HG02642 (cell line): Measurements from ENCODE around the gene VAMP8.
A peak's percentile ranks its signal among the peaks of the same experiment; 100 is the strongest.
"Not testable (repeated sequence)": the region's sequence is repeated elsewhere in the genome, so short reads cannot be mapped to it uniquely, and the experiment has no call there.

Experiments used
- ATAC-seq: cut with Tn5 transposase; IDR thresholded peaks from one replicate; pipeline ENCODE4 v1.9.1; 2021; ENCODE audit warnings: mild to moderate bottlenecking; ENCODE audit not compliant: unreplicated experiment, poor library complexity

The VAMP8 gene

GRCh38 chr2:85578243-85579180, 1.1 kb downstream of the VAMP8 start:
- peak; percentile 49 for ATAC-seq

- no peak for ATAC-seq
These were observed 2.0 kb downstream of the VAMP8 start for GRCh38 chr2:85579266-85579935.

GRCh38 chr2:85580206-85580605, 2.8 kb downstream of the VAMP8 start:
- no peak for ATAC-seq

- no peak for ATAC-seq
These were observed 5.1 kb downstream of the VAMP8 start for GRCh38 chr2:85582492-85582891.

GRCh38 chr2:85583667-85584353, 6.4 kb downstream of the VAMP8 start:
- no peak for ATAC-seq

GRCh38 chr2:85584354-85584856, 7.0 kb downstream of the VAMP8 start, which contains the start of gene VAMP5:
TSS of gene VAMP5 (plus strand) at chr2:85584431. CDS start at chr2:85584491, 60 bp downstream.
- ATAC-seq = peak; percentile 57

- ATAC-seq = peak; percentile 43
These were observed 7.7 kb downstream of the VAMP8 start for GRCh38 chr2:85584857-85585780.

GRCh38 chr2:85585781-85586105, 8.4 kb downstream of the VAMP8 start:
- ATAC-seq = no peak

- no peak for ATAC-seq
These were observed 10.8 kb downstream of the VAMP8 start for GRCh38 chr2:85588236-85588635.

GRCh38 chr2:85588645-85589044, 11.3 kb downstream of the VAMP8 start:
- ATAC-seq = no peak

GRCh38 chr2:85589181-85589580, 11.8 kb downstream of the VAMP8 start:
- ATAC-seq = no peak

- ATAC-seq = no peak
These were observed 12.8 kb downstream of the VAMP8 start for GRCh38 chr2:85589982-85590791.

- no peak for ATAC-seq
These were observed 13.6 kb downstream of the VAMP8 start for GRCh38 chr2:85590950-85591349.

- ATAC-seq = no peak
These were observed 14.2 kb downstream of the VAMP8 start for GRCh38 chr2:85591563-85591962.

- not testable (repeated sequence) for ATAC-seq
These were observed 14.9 kb downstream of the VAMP8 start for GRCh38 chr2:85592299-85592698.

GRCh38 chr2:85593023-85593422, 15.6 kb downstream of the VAMP8 start:
- no peak for ATAC-seq

- no peak for ATAC-seq
These were observed 17.4 kb downstream of the VAMP8 start for GRCh38 chr2:85594715-85595300.

GRCh38 chr2:85595301-85596025, 18.1 kb downstream of the VAMP8 start, which contains the start of gene RNF181:
TSS of gene RNF181 (plus strand) at chr2:85595745. CDS start at chr2:85595764, 19 bp downstream.
- peak; percentile 99 for ATAC-seq
